HL-60/S4 (cell line): Measurements from ENCODE around the gene GPR171.

ENCODE experiments used
- in situ Hi-C: fragments of 300-500 bp; cut with MboI; formaldehyde crosslinking; loops from 2 replicates; pipeline ENCODE4 v1.14.3; 2022; ENCODE audit warnings: low sequenced_read_pairs

GPR171 gene

DNA sequence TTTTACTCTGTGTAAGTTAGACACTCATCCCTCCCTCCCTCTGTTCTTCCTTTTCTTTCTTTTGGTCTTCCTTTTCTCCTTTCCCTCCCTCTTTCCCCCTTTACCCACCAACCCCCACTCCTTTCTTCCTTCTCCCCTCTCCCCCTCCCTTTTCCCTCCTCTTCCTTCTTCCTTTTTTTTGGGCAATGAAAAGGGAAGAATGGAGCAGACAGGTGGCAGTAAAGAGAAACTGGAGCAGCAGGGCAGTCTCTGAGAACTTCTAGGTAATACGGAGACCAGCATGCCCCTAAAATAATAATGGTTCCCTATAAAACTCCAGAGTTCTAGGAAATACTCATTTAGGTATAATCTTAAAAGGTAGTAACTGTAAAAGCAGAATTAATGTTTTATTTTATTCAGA, 11.4 kb upstream of the GPR171 start:
- in situ Hi-C loops: no loop called here

DNA sequence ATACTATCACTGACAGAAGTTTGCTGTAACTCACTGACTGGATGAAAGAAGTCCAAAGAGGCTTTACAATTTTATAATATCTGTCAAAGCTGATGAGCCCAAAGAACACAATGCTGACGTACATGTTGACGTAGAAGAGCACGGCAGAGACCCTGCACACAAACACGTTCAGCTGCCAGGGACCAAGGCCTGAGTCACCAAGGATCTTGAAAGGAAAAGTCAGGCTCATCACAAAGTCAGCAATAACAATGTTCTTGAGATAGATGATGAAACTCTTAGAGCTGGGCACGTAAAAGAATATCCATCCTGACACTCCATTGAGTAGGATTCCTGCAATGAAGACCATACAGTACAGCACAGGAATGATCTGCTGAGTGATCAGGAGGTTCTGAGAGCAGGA, 10.9 kb upstream of the GPR171 start:
- in situ Hi-C loops: no loop called here

DNA sequence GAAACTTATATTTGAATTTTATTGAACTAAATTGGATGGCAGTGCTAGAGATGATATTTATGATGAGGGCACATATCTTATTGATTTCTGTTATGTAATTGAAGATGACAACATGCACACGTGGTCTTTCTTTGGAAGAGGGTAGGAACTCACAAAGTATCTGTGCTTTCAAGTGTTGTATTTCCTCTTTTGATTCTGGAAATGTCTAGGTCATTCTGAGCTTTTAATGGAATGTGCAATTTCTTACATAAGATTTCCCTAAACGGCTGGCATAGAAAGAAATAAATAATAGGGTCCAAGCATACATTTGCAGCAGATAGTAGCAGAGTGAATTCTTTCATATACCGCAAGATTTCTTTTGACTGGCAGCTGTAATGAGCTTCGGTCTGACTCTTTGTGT, 10.1 kb upstream of the GPR171 start:
- in situ Hi-C loops: no loop called here

DNA sequence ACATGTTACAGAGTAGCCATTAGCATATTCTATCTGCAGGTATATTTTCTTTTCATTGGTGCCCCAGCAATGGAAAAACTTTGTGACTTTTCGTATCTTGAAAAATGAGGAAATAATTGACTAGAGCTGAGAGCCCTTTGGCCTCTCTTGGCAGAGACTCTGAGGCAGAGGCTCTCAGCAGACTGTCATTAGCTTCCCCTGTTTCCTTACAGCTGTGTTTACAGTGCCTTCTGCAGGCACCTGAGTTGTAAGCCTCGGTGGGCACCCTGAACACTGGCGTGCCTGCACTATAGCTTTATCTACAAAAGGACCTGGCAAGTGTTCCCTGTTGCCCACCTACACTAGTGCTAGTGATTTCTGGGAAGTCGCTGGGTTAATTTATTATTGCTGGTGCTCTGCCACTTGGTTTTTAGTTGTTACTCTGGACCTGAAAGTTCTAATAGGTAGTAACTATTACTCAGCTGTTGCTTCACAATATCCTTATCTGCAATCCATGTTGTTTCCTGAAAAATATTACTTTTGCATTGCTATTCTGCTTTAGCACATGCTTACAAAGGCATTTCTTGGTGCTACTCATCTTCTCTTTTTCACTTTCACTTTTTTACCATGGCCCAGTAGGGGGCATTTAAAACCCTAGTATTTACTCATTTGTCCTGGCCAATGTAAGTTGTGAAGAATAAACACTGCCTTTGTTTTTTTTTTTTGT, 7.8 kb upstream of the GPR171 start:
- in situ Hi-C loops: no loop called here

DNA sequence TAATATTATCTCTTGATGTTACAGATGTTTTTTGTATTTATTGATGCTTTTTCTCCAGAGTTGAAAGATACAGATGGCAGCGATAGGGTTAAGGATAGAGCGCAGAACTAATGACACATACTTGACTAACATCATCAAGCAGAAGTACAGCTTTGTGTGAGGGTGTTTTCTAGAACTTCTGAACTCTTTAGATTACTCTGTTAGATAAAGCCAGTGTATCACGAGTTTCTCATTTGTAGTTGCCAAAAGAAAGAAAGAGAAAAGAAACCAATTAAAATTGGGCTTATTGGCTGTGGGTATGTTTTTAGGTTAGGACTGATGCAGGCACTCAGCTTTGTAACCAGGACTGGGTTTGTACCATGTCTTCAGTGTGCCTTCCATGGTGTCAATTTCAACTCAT, 6.6 kb upstream of the GPR171 start:
- in situ Hi-C loops: no loop called here

DNA sequence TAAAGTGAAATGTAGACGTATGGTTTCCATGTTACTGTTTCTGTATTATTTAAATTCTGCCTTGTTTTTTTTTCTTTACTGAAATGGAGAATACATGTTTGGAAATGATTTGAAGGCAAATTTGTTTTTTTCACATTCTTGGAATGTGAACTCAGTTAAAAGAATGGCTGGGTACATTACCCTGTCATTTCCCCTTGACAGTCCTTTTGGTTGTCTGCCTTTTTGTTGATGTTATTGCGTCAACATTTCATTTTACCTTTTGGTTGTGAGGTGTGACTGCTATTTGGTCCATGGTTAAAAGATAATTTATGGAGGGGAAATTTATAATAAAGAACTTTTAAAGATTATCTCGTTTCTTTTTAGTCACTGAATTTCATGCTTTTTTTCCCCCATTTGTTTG, 3.2 kb upstream of the GPR171 start:
- in situ Hi-C loops: no loop called here

DNA sequence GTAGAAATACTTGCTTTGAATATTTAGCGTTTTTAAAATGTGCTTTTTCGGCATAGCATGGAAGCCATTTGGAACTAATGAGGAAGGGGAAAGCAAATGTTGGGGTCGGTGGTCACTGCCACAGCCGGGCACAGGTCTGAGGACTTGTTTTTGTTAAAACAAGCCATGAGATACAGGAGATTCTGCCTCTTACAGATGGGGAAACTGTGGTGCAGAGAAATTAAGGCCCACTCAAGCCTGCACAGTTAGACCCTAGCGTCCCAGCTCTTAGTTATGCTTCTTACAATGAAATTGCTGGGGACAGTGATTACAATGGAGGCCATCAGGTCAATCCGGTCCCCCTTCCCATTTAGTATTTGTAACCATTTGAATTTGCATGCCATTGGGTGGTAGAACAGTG, 2.5 kb upstream of the GPR171 start:
- in situ Hi-C loops: no loop called here

DNA sequence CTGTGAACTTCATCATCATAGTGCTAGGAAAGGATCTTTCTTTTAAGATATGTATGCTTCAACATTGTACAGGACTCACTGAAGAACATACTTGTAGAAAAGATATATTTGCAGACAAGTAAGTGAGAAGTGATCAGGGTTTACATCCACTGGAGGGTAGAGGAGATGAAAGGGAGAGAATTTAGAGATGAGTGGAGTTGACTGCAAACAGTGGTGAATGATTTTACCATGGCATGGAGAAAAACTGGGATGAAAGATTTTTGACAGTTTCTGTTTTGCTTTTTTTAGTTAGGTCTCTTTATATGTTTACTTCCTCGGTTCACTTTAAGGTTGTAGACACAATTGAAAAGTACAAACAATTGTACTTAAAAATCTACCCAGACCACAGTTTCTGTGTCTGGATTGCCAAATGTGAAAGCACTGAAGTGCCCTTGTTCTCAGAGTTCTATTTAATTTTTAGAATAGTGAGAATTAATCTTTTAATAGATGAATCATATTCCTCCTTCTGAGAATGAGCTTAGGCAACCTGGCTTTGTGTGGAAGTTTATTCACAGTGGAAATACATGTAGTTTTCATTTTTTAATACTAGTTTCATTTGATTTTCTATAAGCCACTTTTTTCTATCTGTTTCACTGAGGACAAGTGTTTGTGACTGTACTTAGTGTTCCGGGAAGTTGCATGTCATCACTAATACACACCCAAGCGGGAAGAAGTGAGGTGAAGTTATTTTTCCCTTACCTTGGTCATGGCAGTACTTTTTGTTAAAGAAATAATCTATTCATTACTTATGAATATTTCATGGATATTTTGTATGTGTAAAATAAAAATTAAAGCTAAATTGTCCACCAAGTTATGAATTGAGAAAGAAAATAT, 1.8 kb upstream of the GPR171 start:
- in situ Hi-C loops: no loop called here

DNA sequence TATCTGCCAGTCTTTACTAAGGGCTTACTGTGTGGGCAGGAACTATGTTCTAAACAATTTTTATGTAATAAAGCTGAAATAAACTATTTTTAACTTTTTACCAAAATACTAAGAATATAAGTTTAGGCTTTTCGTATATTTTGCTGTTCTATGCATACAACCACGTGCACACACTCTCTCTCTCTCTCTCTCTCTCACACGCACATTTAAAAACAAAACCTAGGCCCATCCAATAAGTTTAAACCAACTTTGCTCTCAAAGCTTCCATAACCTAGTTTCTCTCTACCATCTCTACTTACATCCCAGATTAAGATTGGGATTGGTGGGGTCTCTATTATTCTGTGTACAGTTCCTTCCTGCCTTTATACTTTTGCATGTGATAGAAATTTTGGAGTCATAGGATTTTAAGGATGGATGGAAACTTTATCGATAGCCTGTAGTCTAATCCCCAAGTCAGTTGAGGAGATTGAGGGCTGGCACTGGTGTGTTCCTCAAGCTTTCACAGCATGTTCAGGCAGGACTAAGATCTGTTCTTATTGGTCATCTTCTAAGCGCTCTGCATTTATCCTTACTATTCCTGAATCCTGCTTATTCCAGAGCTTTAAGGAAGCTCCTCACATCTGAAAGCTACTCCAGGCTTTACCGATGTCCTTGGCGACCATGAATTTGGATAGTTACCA, 1.8 kb downstream of the GPR171 start:
- in situ Hi-C loops: no loop called here

DNA sequence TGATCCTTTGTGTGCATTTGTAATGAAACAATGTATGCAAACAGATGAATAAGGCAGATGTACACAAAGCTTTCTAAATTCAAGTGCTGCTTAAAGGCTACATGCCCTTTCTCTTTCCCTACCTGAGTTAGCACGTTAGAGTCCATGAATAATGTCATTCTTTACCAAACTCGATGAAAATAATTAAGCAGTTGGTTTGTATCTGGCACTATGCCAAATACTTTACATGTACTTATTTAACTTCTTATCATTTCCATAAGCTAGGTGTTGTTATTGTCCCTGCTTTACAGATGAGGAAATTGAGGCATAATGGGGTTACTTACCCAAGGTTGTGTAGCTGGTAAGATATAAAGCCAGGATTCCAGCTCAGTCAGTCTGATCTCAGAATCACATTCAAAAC, 2.4 kb downstream of the GPR171 start:
- in situ Hi-C loops: no loop called here

DNA sequence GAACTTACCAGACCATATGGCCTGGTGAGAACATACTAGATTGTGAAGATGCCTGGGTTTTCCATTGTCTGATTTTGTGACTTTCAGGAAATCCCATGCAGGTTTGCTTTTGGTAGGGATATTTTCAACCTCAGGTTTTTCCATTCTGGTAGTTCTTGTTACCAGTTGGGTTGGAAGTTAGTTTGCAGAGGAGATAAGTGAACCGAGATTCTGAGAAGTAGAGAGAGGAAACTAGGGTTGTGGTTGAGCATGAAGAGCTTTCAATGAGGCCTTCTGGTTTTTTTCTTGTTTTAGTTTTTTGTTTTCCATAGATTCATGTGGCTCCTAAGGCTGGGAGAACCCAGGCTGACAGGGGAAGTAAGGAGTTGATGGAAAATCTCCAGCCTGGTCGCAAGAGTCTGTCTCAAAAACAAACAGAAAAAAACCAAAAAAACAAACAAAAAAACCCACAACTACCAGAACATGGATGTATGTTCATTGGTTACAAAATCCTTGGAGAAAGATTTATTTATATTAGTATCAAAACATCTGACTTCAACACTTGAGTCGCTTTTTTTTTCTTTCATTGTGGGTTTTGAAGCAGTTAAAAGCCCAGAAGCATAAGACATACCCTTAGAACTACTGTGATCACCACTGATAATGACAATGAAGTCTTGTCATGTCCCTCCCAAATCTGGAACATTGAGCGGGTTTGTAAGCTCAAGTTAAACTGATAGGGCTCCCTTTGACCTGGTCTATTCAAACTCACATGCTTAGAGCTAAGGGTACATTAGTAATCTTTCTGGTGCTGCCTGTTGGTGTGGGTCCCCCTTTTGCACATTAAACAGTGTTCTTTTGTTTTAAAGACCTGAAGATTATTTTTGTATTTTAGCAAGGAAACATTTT, 3.2 kb downstream of the GPR171 start:
- in situ Hi-C loops: no loop called here

DNA sequence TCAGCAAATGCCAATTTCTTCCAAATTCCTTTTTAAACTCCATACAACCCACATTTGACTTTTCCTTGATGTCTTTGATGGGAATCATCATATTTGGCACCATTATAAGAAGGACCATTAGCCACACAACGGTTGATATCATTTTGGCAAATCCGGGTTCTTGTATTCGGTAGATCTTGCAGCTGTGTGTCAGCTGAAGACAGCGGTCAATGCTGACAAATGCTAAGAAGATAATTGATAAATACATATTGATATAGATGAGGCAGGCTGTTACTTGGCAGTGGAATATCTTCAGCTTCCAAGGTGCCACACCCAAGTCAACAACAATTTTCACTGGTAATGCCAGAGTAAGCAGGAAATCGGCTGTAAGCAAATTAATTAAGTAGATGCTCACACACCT, 4.2 kb downstream of the GPR171 start:
- in situ Hi-C loops: no loop called here

DNA sequence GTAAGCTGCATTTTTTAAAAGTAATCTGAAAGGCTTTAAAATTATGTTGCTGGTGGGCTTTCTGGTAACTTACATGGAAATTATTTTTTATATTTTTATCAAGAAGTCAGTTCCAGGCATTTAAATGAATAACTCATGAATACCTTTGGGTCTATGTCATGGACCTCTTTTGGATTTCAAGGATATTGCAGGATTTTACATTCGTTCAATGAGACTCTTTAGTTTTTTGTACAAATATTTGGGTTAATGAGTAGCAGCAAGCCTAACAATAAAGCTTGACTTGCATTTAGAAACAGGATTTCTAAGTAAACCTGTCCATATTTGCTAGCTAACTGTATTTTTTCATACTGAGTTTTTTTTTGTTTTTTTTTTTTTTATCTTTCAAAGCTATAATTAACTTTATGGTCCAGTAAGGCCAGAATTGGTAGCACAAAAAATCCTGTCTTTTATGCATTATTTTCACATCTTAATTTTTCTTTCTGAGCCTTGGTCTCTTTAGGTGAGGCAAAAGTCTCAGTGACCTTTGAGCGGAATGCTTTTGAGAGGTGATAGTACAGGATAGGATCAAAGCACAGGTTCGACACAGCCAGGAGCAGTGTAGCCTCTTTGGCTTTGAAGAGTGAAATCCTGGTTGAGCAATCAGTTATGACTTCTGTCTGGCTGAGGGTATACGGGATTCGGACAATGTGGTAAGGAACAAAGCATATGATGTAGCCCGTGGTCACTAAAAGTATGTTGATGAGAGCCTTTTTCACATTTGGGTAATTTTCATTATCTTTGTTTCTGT, 4.8 kb downstream of the GPR171 start:
- in situ Hi-C loops: no loop called here

DNA sequence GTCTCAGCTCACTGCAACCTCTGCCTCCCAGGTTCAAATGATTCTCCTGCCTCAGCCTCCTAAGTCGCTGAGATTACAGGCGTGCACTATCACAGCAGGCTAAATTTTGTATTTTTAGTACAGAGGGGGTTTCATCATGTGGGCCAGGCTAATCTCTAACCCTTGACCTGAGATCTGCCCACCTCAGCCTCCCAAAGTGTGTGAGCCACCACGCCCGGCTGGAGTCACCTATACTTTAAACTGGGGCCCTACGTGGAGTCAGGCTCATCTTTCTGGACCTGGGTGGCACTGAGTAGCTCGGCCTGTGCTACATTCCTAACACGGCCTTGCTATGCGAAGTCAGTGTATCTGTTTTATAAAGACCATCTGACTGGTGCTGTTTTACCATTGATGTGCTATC, 5.8 kb downstream of the GPR171 start:
- in situ Hi-C loops: no loop called here

DNA sequence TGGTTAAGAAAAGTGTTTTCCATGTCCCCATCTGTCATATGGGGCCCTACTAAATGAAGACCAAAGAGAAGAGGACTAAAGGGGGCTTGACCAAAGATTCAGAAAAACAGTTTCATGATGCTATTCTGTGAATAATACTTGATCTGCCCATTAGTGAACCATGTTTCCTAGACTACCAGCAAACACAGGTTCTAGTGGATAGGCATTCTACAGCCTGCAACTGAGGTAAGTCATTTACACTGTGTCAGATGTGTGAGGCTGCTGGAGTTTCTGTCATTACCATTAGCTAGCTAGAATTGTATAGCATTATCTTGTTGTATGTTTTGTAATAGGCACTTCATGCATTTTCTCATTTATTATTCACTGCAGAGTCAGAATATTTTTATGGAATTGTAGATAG, 6.6 kb downstream of the GPR171 start:
- in situ Hi-C loops: no loop called here

DNA sequence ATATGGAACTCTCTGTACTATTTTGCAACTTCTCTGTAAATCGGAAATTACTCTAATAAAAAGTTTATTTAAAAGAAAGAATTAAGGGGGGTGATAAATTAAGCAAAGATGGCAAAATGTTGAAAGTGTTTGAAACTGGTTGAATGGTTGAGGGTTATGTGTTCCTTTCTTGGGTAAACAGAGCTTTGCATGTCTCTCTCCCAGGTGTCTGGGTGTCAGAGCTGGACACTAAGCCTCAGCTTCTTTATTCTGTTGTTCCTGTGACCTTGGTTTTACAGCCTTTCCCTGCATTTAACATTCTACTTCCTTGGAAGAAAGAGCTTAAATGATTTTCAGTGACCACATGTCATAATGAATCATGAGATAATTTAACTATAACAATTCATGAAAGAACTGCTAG, 7.2 kb downstream of the GPR171 start:
- in situ Hi-C loops: no loop called here

DNA sequence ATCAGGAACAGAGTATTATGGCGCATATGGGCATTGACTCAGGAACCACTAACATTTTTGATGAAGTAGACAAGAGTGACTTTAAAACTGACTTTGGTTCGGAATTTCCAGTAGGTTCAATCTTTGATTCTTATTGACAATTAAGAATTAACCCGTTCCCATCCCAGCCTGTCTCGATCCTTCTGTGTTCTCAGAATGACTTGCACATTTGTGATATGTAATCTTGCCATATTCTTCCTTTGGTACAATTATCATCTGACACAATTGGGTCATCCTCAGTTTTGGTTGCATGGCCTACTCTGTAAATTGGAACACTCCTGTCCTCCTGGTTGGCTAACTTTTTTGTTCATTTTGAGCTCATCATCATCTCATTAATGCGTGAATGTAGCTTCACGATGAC, 10.5 kb downstream of the GPR171 start:
- in situ Hi-C loops: no loop called here

DNA sequence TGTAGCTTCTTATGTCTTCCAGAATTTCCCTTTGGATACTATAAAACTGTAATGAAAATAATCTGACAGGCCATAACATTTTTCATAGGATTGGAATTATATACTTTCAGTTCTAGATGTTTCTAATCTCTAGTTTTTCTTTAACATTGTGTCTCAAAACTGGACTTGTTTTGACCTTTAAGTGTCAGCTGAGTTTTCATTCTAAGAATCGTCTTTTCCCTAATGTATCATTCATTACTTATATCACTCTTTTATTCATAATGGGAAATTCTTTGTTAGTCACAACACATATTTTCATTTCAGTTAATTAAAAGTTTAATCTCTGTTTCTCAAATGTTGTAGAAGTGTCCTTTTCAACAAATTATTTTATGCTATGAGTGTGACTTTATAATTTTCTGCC, 11.9 kb downstream of the GPR171 start:
- in situ Hi-C loops: no loop called here

DNA sequence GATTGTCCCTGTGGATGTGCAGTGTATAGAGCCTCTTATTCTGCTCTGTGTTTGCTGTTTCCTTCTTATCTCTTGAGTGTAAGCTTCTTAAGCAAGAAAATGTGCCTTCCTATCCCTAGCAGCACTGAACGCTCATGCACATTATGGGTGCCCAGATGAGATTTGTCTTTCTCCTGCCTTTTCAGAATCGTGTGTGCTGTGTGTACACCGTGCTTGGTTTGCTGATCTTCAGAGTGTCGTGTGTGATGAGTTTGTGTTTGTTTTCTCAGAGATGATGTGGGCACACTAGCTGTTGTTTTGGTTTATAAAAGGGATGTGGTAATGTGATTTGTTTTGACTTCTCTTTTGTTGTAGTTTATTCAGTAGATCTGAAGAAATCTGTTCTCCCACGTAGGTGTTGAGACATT, 19.7 kb downstream of the GPR171 start:
- in situ Hi-C loops: no loop called here
